ENCODE results near the gene EVA1A.
"Not testable (repeated sequence)": the region's sequence is repeated elsewhere in the genome, so short reads cannot be mapped to it uniquely, and the experiment has no call there.

Gene EVA1A

DNA sequence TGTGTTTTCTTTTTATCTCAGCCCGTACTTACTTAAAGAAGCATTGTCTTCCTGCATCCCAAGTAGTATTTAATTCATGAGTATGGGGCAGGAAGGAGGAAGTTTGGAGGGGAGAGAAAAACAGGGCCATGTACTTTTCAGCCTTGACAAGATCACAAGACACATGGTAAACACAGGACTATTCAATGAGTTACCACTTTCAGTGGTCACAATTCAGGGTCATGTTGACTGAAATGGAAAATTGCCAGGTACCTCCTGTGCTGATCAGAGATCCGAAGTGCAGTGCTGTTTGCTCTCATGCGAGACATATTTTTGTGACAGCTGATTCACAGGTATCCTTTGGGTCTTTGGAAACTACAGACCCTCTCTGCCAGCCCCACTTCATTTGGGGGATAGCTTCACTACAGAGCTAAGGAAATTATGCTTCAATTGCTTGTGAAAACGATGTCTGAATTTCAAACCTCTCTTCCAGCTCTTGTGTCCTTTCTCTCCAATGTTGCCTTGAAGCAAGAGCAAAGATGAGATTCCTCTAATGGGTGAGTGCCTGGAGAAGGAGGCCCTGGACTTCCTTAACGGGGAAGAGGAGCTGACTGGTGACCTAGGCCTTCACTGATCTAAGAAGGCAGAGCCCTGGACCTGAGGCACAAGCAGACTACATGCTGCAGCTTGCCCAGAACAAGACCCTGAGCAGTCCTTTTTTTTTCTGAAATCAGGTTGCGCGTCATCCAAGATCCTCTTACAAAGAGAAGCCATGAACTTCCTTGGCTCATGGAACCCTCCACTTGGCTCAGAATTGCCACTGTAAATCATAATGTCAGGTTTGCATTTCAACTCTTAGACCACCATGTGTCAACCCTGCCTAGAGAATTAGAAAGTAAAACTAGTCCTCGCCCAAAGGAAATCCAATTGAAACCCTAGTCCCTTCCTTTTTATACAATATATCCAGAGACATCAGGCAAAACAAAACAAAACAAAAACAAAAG lies 44.1 kb downstream of the EVA1A start:
- no peak for DNase-seq

DNA sequence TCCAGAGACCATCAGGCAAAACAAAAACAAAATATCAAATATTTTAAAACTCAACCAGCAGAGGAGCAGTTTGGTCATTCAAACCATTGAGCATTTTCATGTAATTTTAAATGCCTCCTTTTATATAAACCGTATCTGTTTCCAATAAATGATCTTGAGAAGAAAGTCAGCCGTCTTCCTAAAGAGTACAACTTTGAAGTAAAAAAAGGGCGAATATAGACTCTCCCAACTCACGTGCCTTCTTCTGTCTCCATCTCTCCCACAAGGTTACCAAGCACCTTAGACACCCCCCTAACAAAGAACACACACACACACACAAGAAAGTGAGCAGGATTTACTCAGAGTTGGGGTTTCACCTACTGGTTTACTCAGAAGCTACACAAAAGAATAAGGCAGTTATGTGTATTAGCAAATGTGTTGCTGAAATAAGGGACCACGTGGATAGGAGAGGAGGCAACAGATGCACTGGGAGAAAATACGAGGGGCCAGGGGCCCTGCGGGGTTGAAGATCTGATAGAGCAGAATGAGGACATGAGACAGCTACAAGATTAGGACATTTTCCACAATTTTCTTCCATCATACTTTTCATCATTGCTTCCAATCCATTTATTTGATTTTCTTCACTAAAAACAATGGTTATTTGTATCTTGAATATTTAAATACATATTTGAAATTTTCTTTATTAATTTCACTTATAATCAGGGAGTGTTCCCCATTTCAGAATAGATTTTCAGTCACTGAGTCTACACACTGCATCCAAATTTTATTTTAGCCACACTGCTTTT lies 45.0 kb downstream of the EVA1A start:
- DNase-seq = no peak

DNA sequence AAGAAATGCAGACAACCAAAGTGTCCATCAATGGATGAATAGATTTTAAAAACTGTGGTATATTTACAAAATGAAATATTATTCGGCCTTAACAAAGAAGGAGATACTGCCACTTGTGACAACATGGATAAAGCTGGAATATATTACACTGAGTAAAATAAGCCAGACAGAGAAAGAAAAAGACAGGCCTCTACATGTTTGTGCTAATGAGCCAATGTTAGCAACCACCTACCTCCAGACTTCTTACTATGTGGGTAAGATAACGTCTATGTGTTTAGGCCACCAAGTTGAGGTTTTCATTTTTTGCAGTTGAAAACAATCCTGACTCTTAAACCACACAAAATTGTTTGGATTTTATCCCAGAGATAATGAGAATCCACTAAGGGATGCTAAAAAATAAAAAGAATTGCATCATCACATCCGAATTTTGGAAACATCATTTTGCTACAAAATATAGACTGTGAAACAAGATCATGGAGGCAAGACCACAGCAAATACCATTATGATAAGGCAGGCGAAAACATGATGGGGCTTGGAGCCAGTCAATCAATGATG lies 47.0 kb downstream of the EVA1A start:
- no peak for DNase-seq

DNA sequence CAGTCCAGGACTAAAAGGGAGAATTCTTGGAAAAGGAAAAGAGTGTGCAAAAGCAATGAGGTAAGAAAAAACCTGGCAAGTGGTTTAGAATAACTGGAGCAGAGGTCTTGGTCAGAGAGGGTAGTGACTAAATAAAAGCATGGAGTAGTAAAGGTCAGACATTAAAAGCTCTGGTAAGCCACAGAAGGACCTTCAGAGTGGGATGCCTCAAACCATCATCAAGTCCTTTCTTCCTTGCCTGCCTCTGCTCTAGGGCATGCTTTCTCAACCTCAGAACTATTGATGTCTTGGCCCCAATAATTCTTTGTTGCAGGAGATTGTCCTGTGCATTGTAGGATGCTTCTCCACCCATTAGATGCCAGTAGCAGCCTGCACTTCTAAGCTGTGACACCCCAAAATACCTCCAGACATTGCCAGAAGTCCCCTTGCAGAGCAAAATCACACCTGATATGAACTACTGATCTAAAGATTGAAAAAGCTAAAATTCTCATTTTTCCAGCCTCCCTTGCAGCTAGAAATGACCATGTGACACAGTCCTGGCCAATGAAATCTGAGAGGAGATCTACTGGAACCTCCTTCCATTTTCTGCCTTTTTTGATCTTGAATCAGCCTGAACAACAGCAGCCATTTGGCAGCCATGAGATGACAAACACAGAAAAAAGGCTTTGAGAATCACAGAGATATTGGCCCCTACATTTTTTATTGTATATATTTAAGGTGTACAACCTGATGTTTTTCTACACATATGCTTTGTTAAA lies 48.1 kb downstream of the EVA1A start:
- no peak for DNase-seq

DNA sequence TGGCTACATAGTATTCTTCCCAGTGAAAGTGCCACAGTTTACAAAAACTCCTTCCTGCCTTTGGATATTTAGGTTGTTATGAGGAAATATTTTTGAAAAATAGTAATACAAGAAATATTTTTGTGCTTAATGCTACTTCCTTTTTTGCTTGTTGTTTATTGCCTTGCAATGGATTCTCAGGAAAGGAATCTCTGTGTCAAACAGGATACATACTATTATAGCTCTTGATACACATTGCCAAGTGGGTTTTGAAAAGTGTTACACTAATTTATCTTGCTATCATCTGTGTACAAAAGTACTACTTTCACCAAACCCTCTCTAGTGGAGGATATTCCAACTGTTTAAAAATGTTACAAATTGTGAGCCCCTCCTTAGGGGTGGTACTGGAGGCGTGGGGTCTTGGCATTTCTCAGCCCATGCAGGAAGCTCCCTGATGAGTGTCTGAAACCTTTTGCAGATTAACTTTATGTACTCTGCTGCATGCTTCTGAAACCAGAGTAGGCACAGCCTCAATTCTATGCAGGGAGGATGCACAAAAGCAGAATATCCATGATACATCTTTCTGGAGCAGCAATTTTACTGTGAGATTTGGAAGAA lies 54.5 kb downstream of the EVA1A start:
- no peak for DNase-seq

DNA sequence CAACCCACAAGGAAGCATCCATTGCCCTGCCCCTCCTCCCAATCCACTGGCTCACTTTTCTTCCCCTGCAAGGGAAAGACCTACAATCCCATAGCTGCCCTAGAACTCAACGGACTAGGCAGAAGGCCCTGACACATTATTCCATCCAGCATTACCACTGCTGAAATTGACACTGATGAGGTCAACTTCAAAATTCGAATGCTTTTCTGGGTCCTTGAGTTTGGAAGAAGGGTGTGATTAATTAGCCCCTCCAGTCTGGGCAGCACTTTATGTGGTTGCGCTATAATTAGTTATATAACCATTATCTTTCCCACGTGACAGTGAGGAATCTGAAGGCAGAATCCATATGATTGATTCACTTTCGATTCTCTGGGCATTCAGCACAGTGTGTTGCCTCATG lies 55.7 kb downstream of the EVA1A start:
- no peak for DNase-seq

DNA sequence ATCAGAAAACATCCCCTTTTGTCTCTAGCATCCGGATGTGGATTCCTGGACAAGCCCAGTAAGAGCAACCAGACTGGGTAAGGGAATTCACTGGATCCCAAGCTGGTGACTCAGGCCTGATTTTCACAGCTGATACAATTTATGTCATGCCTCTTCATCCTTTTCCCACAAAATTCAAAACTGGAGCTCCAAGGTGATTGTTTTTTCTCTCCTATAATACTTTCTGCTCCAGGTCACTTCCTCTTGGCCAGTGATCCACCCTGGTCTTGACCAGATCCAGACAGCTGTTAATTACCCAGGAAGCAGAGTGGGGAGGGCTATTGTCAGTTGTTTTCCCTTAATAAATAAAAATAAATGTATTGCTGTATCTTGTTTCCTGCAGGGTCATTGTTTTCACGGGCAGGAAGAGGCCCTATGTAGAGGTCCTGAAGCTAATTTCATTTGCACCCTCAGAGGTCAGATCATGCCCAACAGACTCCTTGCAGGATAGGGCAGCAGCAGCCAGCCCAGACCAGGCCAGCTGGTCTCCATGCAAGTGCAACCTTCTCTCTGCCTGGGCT lies 57.6 kb downstream of the EVA1A start:
- no peak for DNase-seq

DNA sequence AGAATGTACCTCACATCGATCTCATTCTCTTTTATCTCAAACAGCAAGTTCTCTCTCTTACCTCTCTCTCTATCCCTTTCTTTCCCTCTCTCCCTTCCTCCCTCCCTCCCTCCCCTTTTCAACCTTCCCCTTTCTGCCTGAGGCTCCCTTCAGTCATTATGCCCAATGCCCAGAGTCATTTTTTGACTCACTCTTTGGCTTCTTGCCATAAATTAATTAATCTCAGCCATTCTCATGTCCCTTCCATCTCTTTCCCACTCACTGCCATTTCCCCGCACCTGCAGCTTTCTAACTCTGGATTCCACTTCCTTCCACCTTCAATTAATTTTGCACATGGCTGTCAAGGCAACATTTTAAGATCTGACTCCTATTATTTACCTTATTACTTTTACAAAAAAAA lies 60.1 kb downstream of the EVA1A start:
- DNase-seq = no peak

DNA sequence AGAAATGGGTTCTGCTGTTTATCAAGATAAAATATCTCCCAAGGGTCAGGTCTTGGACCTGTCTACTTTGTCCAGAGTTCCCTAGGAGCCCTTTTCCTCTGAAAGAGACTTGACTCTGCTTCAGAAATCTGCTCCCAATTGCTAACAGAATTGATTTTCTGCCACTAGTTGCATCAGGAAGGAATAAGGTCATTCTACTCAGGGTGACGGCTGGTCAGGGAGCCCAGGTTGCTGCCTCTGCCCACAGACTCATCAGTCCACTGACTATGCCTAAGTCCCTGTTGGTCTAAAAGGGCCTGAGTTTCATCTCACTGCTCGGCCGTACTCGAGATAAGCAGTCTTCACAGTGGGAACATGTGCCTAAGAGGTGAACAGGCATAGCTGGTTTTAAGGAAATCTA lies 61.2 kb downstream of the EVA1A start:
- no peak for DNase-seq

DNA sequence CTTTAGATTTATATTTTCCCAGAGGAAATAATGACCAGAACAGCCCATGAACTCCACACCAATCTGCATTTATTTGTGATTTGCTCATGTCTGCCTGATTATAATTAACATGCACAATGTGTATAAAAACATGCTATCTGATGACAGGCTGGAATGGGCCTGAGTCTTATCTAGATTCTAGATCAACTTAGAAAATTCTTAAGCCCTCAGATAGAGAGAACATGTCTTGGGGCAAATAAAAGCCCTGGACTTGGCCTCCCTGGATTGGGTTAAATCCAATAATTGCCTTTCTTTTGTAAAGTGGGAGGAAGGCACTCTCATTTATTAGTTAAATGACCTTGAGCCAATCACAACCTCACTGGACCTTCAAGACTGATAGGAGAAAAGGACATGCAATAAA lies 61.8 kb downstream of the EVA1A start:
- DNase-seq = no peak

DNA sequence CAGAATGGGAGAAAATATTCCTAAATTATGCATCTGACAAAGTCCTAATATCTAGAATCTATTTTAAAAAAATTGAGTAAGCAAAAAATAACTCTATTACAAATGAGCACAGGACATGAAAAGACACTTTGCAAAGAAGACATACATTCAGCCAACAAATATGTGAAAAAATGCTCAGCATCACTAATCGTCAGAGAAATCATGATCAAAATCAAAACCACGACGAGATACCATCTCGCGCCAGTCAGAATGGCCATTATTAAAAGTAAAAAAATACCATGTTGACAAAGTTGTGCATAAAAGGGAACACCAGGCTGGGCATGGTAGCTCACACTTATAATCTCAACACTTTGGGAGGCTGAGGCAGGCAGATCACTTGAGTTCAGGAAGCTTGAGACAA lies 63.5 kb downstream of the EVA1A start:
- DNase-seq = no peak

DNA sequence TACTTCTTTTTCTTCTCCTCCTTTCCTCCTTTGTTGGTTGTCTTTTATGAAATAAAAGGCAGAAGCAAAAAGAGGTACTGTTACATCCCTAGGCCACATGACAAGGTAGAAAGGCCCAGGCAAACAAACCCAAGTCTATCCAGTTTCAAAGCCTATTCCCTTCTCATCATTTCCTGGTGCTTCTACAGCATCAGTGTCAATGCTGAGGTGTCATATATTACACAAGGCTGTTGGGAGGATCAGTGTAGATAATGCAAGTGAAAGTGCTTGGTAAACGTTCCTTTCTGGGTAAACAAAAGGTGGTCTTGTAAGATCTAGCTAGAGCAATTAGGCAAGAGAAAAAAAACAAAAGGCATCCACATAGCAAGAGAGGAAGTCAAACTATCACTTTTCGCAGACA lies 64.9 kb downstream of the EVA1A start:
- DNase-seq = no peak

DNA sequence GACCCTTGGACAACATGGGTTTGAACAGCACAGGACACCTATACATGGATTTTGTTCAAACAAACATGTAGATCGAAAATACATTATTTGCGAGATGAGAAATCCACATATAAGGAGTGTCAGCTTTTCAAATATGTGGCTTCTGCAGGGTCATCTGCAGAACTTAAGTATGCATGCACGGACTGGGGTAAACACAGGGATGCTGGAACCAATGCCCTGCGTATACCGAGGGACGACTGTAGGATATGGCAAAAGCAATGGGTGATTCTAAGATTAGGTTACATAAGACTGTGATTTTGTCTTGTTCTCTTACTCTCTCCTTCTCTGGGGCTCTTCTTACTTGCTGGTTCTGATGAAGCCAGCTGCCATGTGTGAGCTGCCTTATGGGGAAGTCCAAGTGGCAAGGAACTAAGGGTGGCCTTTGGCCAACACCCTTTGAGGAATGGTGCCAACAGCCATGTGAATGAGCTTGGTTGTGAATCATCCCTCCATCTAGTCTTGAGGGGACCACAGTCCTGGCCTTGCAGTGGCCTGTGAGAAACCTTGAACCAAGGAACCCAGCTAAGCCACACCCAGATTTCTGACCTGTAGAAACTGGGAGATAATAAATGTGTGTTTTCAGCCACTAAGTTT lies 66.5 kb downstream of the EVA1A start:
- no peak for DNase-seq

DNA sequence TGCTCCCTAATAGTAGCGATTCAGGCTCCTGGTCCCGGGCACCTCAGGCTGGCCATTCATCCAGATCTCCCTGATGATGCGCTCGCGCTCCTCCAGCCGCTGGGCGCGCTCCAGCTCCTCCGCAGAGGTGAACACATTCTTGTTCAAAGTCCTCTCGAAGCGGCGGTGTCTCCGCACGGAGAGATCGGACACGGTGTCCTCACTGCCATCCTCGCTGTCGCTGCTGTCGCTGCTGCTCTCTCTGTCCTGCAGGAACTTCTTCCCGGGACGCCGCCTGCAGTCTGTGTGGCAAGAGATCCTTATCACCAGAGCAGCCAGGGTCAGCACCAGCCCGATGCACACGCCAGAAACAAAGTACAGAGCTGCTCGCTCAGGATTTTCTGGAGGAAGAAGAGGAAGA lies 67.5 kb downstream of the EVA1A start:
- DNase-seq = no peak

DNA sequence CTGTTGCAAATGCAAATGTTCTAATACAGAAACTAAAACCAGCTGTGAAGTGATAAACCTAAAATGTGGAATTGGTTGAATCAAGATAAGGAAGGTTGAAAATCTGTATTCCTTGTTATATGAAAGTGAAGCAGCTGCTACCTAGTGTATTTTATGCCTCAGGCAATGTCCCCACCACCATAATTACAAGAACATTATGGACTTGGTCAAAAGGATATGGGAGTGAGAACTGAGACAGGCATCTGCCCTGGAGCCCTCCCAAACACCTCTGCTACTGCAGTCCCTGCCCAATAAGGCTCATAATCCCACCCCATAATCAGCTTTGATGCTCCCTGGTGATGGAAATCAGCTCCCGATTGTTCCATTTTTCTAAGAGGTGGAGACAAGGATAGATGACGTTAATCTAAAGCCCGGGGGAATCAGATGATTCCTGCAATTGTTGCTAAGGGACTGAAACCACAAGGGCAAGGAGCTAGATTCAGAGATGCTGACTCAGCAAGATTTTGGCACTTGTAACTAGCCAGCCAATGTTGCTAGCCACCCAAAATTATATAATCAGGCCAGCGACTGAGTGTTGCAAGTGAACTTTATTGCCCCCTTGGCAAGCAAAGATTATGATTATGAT lies 69.5 kb downstream of the EVA1A start:
- no peak for DNase-seq

DNA sequence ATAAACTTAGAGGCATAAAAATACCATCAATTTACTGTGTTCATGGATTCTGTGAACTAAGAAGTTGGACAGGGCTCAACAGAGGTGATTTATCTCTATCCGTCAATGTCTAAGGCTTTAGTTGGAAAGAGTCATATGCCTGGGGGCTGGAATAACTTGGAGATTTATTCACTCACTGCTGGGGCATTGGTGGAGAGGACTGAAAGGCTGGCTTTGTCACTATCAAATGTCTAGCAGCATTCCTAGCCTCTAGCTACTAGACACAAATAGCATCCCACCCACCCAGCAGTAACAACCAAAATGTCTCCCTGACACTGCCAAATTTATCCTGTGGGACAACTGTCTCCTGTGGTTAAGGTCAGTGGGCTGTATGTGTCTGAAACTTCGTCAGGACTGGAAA lies 71.0 kb downstream of the EVA1A start:
- DNase-seq = no peak

DNA sequence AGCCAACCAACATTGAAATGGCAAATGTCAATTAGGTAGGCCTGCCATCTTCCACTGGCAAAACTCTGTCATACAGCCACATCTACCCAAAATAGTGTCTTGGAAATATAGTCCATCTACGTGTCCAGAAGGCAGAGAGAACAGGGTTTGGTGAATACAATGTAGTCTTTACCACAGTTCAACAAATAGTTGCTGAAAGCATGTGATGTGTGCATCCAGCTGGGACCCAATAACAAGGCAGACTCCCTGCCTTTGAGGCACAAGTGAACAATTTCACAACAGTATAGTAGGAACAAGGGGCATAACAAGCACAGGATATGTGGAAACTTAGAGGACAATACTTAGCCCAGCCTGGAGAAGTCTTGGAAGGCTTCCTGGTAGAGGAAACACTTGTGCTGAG lies 72.6 kb downstream of the EVA1A start:
- DNase-seq = no peak

DNA sequence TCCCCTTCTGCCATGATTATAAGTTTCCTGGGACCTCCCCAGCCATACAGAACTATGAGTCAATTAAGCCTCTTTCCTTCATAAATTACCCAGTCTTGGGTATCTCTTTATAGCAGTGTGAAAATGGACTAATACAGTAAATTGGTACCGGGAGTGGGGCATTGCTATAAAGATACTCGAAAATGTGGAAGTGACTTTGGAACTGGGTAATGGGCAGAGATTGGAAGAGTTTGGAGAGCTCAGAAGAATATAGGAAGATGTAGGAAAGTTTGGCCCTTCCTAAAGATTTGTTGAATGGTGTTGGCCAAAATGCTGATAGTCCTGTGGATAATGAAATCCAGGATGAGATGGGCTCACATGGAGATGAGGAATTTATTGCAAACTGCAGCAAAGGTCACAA lies 74.0 kb downstream of the EVA1A start:
- DNase-seq = not testable (repeated sequence)

DNA sequence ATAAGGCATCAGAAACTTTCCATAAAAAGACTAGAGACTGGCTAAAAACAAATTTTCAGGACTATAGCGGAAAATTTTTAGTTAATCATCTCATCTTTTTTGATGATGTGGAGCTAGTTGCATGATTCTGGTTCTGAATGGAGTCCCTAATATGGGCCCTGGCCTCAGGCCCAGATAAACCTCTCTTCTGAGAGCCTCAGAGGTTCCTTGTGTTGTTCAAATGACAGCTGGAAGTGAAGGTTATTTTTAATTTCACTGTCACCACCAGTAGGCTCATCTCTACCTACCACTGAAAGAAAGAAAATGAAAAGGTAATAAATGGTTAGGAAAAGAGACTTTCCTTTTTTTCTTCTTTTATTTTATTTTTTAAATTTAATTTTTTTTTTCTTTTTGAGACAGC lies 75.9 kb downstream of the EVA1A start:
- DNase-seq = no peak

DNA sequence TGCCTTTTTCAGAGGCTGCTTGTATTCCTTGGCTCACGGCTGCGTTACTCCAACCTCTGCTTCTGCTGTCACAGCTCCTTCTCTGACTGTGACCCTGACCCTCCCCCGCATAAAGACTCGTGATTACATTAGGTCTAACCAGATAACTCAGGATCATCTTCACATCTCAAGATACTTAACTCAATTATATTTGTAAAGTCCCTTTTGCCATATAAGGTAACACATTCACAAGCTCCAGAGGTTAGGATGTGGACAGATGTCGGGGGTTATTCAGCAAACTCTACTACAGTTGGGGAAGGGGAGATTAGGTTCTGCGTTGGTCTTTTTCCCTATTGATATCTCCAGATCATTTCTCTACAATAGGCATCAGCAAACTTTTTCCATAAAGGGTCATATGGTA lies 76.9 kb downstream of the EVA1A start:
- no peak for DNase-seq

DNA sequence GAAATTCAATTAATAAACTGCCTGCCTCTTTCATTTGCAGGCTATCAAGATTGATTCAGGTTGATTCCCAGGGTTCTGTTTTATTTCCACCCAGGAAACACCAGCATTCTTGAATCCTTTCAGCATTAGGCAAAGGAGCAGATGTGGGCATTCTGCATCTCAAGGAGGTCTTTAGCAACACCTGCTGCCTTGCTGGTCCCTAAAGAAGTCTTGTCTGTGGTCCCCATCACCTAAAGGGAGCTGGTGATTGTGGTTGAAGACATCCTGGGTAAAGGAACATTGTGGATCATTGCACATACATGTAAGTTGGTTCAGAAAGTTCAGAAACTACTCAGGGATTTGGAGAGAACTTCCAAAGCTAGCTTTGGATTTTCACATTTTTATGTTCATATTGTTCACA lies 78.3 kb downstream of the EVA1A start:
- no peak for DNase-seq
